ENCODE data around the gene MAP3K2. TPM values are rescaled to one million over a fixed set of nuclear protein-coding genes. Genes with fewer than 3 reads are reported as not detected.

MAP3K2 gene
- total and polyA plus RNA-seq, 4 donors, result 5.9 to 46.2 (median 17.0) TPM

GRCh38 chr2:127361929-127362885 lies 25.6 kb downstream of the MAP3K2 start:
- WGBS, result 85% methylated on average over 10 of the region's 10 CpGs
- H3K4me3 ChIP-seq (ENCODE audit: low read depth in 1 of 3, low read length in 3 of 3), result no peak overlapping the region
- no peak overlapping the region for H3K27ac ChIP-seq (ENCODE audit: low read depth in 1 of 2, low read length in 2 of 2)
- H3K27me3 ChIP-seq (ENCODE audit: control insufficient read depth in 4 of 4, insufficient read depth in 4 of 4, low read length in 3 of 4), result no peaks in the 10 kb centered on the region
- peaks cover 5 to 11% (median 10%) of the 10 kb centered on the region in 4 donors for H3K4me1 ChIP-seq (ENCODE audit: control insufficient read depth in 4 of 4, insufficient read depth in 4 of 4, low read length in 3 of 4)
- H3K36me3 ChIP-seq (ENCODE audit: control insufficient read depth in 4 of 4, insufficient read depth in 3 of 4, low read depth in 1 of 4, low read length in 3 of 4), result no peaks in the 10 kb centered on the region
- DNase-seq (ENCODE audit: low spot score), result no peak
- no peak for TF ChIP-seq HNF4G (IDR thresholded peaks at IDR 0.05)
- no peak for TF ChIP-seq YY1 (IDR thresholded peaks at IDR 0.05)
- no peak for TF ChIP-seq NR2F2 (IDR thresholded peaks at IDR 0.05)
- no peak for TF ChIP-seq FOXA1 (IDR thresholded peaks at IDR 0.05)
- no peak for TF ChIP-seq FOXA2 (IDR thresholded peaks at IDR 0.05)
- no peak for TF ChIP-seq EGR1 (IDR thresholded peaks at IDR 0.05; ENCODE audit: low read depth in 2 of 2)
- no peak for TF ChIP-seq ATF3 (IDR thresholded peaks at IDR 0.05)
- no peak for TF ChIP-seq JUND (IDR thresholded peaks at IDR 0.05)
- no peak for TF ChIP-seq RXRA (IDR thresholded peaks at IDR 0.05)
- no peak for TF ChIP-seq SP1 (IDR thresholded peaks at IDR 0.05)
- TF ChIP-seq CTCF (IDR thresholded peaks at IDR 0.05; ENCODE audit: low read depth, low read length, missing input control), result no peak
- no peak for TF ChIP-seq HNF4A (conservative IDR thresholded peaks at IDR 0.05)
- TF ChIP-seq TAF1 (conservative IDR thresholded peaks at IDR 0.05), result no peak
- no peak for TF ChIP-seq REST (IDR thresholded peaks at IDR 0.05)
- no peak for TF ChIP-seq MAX (IDR thresholded peaks at IDR 0.05)
- no peak for TF ChIP-seq RAD21 (IDR thresholded peaks at IDR 0.05)
- TF ChIP-seq ZBTB33 (IDR thresholded peaks at IDR 0.05), result no peak
- no peak for TF ChIP-seq GABPA (IDR thresholded peaks at IDR 0.05 in 1 of 2, conservative IDR thresholded peaks at IDR 0.05 in 1 of 2)
- H3K9me3 ChIP-seq (ENCODE audit: control insufficient read depth in 4 of 4, low read length in 3 of 4), result no peaks in the 10 kb centered on the region
- no peak overlapping the region for H3K9ac ChIP-seq (ENCODE audit: low read depth in 1 of 2, low read length in 2 of 2)

All from liver (tissue), 9 donors.